Measurements from ENCODE around the gene BANF1.
"Not testable (repeated sequence)": the region's sequence is repeated elsewhere in the genome, so short reads cannot be mapped to it uniquely, and the experiment has no call there.

The BANF1 gene

GRCh38 chr11:66011239-66011784 lies 9.0 kb downstream of the BANF1 start:
- no peak for DNase-seq

- no peak for DNase-seq
These were observed 9.5 kb downstream of the BANF1 start, which contains the start of gene CST6 for GRCh38 chr11:66011785-66012303. CST6 (plus strand) TSS chr11:66012008; CDS start chr11:66012045, 37 bp downstream.

GRCh38 chr11:66012371-66012945 lies 10.2 kb downstream of the BANF1 start:
- DNase-seq = no peak

- DNase-seq = peak in 2 of 56 donors; percentile 4 to 6
These were observed 10.9 kb downstream of the BANF1 start for GRCh38 chr11:66012946-66013761.

GRCh38 chr11:66013762-66014100 lies 11.4 kb downstream of the BANF1 start:
- DNase-seq = no peak

GRCh38 chr11:66014804-66015453 lies 12.6 kb downstream of the BANF1 start:
- no peak for DNase-seq

- DNase-seq = no peak
These were observed 13.2 kb downstream of the BANF1 start for GRCh38 chr11:66015454-66015881.

GRCh38 chr11:66015936-66016792 lies 13.9 kb downstream of the BANF1 start:
- no peak for DNase-seq

GRCh38 chr11:66016793-66017177 lies 14.5 kb downstream of the BANF1 start:
- no peak for DNase-seq

- DNase-seq = no peak
These were observed 15.0 kb downstream of the BANF1 start for GRCh38 chr11:66017321-66017720.

GRCh38 chr11:66020212-66020611 lies 17.9 kb downstream of the BANF1 start:
- no peak for DNase-seq

- DNase-seq = no peak
These were observed 18.5 kb downstream of the BANF1 start for GRCh38 chr11:66020618-66021357.

- DNase-seq = peak in 40 of 56 donors; percentile 1 to 75 (median 26)
These were observed 20.3 kb downstream of the BANF1 start for GRCh38 chr11:66022401-66023185.

- not testable (repeated sequence) for DNase-seq
These were observed 20.8 kb downstream of the BANF1 start for GRCh38 chr11:66023186-66023440.

- no peak for DNase-seq
These were observed 23.8 kb downstream of the BANF1 start, which contains the start of gene CATSPER1 for GRCh38 chr11:66026017-66026529. CATSPER1 (minus strand) TSS chr11:66026479; CDS start chr11:66026379, 100 bp downstream.

GRCh38 chr11:66032957-66033735 lies 30.8 kb downstream of the BANF1 start:
- DNase-seq = no peak

GRCh38 chr11:66035653-66036333 lies 33.5 kb downstream of the BANF1 start:
- DNase-seq = no peak

GRCh38 chr11:66036334-66036710 lies 34.0 kb downstream of the BANF1 start:
- no peak for DNase-seq

Data from amygdala (tissue), 56 donors.